HG03565 (cell line): ENCODE data around the gene PROX2.

Source experiments
- ATAC-seq: cut with Tn5 transposase; IDR thresholded peaks from one replicate; pipeline ENCODE4 v1.9.1; 2021; ENCODE audit warnings: mild to moderate bottlenecking, moderate library complexity; ENCODE audit not compliant: unreplicated experiment

PROX2 gene

GRCh38 chr14:74909501-74909900 lies 33.6 kb upstream of the PROX2 start:
- ATAC-seq = no peak

- ATAC-seq = no peak
Measured at GRCh38 chr14:74908861-74909341, 33.0 kb upstream of the PROX2 start.

GRCh38 chr14:74907744-74908143 lies 31.8 kb upstream of the PROX2 start:
- ATAC-seq = no peak

GRCh38 chr14:74906925-74907521 lies 31.1 kb upstream of the PROX2 start:
- ATAC-seq = no peak

GRCh38 chr14:74905595-74906142 lies 29.7 kb upstream of the PROX2 start:
- no peak for ATAC-seq

GRCh38 chr14:74904635-74905503 lies 28.9 kb upstream of the PROX2 start:
- ATAC-seq = no peak

- no peak for ATAC-seq
Measured at GRCh38 chr14:74902941-74903705, 27.2 kb upstream of the PROX2 start.

- ATAC-seq = no peak
Measured at GRCh38 chr14:74898694-74899093, 22.7 kb upstream of the PROX2 start.

GRCh38 chr14:74898083-74898482 lies 22.1 kb upstream of the PROX2 start:
- ATAC-seq = no peak

- no peak for ATAC-seq
Measured at GRCh38 chr14:74897642-74898041, 21.7 kb upstream of the PROX2 start.

GRCh38 chr14:74896400-74896799 lies 20.5 kb upstream of the PROX2 start:
- ATAC-seq = no peak

GRCh38 chr14:74893614-74894091 lies 17.7 kb upstream of the PROX2 start:
- peak; percentile 54 for ATAC-seq

- no peak for ATAC-seq
Measured at GRCh38 chr14:74892745-74893144, 16.8 kb upstream of the PROX2 start.

- no peak for ATAC-seq
Measured at GRCh38 chr14:74891870-74892269, 15.9 kb upstream of the PROX2 start.

- no peak for ATAC-seq
Measured at GRCh38 chr14:74890262-74890661, 14.3 kb upstream of the PROX2 start.

- no peak for ATAC-seq
Measured at GRCh38 chr14:74888164-74889158, 12.5 kb upstream of the PROX2 start.

- no peak for ATAC-seq
Measured at GRCh38 chr14:74886001-74886400, 10.1 kb upstream of the PROX2 start.

GRCh38 chr14:74882103-74882920 lies 6.4 kb upstream of the PROX2 start:
- peak; percentile 21 for ATAC-seq
